NK-92 (cell line): ENCODE results near the gene PDGFB.

Experiments
- DNase-seq: peaks from one replicate; lab custom pipeline; 2025; ENCODE audit not compliant: unreplicated experiment; lab: John Stamatoyannopoulos, UW

Gene PDGFB

DNA sequence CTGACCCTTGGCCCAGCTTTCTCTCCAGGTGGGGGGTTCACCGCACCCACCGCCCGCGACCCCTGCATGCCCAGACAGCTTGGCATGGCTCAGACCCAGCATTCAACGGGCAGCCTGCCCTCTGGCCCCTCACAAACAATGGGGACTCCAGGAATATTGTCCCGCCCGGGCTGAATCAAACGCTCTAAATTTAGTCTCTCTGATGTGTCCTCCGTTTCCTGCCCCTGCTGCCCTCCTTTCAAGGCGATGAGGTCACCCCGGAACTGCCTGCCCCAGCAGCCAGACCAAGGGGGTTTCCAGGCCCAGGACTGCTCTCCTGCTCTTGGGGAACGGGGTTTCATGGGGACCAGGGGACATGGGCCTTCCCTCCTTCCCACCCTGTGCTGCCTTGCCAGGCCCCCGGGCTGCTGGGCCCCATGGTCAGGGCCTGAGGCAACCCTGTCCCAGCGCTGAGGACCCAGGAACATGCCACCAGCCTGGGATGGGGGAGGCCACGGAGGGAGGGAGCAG is 10.1 kb upstream of the PDGFB start:
- DNase-seq: no peak

DNA sequence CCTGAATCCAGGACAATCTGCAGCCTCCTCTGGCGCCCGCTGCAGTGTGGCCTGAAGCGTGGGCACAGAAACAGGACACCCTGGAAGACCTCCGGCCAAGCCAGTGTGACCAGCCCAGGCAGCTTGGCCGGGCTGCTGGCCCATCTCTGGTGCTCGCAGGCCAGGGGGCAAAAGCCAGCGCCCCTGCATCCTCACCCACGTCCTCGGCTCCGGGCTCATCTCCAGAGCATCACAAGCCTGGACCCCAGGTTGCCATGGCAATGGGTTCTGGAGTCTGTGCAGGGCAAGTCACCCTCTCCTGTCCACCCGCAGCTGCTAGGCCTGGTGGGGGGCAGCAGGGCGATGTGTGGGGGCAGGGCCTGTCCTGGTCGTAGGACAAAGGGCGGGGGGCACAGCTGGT is 9.3 kb upstream of the PDGFB start:
- no peak for DNase-seq

DNA sequence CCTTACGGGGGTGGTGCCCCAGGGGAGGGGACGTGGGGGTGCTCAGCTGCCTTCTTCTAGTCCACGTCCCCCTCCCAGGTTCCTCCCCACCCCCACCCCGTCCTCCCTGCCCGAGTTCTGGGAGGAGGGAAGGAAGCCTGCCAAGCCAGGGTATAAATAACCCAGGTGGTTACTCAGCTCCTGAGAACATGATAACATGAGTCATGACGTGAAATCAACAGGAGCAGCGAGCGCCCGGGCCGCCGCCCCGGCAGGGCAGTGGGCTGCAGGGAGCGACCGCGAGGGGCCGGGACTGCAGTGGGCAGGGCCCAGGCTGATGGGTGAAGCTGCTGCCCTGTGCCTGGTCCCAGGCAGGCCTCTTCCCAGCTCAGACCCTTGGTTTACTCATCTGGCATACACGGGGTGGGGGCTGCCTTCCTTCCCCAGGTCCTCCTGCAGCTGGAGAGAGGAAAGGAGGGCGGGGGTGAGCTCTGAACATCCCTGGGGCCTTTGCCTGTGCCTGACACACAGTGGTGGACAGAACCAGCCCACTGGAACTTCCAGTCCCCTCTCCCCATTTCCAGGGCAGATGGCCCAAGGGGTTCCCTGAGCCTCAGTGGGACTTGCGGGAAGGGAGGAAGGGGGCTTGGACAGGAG is 8.8 kb upstream of the PDGFB start:
- DNase-seq: no peak

DNA sequence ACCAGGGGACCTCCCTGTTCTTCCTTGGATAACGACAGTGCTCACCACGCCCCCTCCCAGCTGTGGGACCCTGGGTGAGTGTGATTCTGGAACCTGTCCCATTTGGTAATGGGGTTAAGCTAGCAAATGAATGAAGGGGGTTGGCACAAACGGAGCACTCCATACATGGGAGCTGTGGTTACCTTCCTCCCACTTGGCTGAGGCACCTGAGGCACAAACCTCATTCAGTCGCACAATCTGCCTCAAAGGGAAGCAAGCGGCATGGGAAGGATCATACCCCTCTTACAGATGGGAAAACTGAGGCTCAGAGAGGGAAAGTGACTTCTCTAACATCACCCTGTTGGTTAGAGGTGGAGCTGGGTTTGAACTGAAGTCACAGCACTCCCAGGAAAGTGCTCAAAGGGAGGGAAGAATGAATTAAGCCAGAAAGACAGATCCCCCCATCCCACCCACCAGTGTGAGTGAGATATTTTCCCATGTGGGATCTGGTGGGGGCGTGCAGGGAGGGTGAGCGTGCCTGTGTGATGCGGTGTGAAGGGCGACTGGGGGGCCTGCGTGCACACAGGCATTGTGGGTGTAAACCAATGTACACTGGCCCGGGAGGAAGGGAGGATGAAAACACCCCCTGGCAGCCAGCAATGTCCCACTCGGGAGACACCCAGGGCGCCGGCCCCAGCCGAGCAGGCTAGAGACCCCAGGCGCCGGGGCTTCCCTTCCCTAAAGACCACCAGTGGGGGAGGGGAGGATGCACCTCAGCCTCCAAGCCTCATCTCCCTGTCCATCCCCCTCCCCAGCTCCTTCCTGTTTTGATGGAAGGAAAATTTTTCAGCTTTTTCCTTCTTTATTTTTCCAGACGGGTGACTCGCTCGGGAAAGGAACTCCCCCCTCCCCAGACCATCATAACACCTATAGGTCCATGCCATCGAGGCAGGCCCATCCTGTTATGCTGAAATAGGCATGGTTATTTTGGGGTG is 8.0 kb upstream of the PDGFB start:
- DNase-seq: no peak

DNA sequence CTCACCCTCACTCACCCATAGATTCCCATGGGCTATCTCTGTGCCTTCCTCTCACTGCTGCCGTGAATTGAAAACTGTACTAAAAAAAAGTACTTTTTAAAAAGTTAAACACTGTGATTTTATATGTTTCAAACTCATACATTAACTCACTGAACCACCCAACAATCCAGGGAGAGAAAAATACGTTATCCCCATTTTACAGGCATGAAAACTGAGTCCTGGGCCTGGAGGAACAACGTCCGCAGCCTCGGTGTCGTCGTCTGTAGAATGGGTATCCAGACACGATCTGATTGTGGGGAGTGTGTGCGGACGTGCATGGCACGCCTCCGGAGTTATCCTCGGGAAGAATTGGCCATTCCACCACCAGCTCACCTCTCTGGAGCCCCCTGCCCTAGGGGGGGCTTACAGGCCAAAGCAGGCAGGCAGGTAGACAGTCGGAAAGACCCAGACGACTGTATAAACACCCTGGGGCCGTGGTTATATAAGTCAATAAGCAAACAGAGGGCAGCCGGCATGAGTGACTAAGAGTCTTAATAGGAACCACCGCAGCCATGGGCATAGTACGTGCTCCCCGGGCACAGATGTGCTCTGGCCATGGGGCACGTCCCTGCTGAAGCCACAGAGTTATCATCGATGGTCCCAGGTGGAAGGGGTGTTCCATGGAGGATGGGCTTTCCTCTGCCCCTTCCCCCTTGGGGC is 7.1 kb upstream of the PDGFB start:
- DNase-seq: no peak

DNA sequence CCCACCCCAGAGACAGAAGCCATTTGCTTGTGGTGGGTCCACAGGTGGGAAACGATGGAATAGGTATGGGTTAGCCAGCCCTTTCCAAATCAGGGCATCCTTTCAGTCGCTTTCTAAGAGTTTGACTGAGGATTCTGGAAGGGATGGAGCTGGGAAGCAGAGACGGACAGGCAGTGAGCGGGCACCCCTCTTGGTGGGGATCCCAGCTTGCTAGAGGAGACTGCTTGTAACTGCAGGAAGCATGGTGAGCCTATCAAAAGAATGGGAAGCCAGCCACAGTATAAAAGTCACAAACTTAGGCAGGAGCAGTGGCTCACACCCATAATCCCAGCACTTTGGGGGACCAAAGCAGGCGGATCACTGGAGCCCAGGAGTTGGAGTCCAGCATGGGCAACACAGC is 6.1 kb upstream of the PDGFB start:
- DNase-seq: no peak

DNA sequence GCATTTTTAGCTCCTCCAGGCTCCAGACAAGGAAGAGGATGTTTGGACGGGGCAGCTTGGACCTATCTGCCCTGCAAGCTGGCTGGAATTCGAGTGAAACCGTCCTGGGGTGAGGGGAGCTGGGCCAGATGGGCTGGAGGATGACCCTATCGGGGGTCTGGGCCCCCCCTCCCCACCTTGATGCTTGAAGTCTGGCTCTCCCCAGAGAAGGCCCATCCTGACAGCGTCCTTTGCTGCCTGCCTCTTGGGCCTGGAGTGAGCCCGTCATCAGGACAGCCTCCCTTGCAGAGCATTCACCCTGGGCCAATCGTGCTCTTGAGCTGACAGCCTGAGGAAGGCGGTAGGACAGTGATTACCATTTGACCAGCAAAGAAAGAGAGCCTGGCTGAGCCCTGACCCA is 5.3 kb upstream of the PDGFB start:
- DNase-seq: no peak

DNA sequence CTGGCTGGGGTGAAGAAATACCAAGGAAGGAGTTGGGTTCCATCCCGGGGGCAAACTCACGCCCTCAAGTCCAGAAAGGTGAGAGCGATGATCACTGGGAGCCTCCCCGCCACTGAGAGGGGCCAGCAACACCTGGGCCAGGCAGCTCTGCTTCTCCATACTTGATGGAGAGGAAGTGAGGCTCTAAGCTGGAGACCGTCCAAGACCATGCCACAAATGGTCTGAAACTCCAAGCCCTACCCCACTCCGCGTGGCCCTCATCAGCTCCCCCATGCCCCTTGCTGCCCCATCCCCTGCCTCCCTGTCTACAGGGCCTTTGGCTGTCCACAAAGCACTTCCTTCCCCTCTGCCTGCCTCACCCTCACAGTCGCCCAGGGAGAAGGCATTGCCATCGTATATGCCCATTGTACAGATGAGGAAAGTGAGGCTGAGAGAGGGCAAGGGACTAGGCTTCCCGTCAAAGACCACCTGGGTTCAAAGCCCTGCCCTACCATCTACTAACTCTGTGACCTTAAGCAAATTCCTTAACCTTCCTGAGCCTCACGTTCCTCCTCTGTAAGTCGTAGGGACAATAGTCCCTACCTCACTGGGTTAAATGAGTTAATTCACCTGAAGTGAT is 4.4 kb upstream of the PDGFB start:
- DNase-seq: no peak

DNA sequence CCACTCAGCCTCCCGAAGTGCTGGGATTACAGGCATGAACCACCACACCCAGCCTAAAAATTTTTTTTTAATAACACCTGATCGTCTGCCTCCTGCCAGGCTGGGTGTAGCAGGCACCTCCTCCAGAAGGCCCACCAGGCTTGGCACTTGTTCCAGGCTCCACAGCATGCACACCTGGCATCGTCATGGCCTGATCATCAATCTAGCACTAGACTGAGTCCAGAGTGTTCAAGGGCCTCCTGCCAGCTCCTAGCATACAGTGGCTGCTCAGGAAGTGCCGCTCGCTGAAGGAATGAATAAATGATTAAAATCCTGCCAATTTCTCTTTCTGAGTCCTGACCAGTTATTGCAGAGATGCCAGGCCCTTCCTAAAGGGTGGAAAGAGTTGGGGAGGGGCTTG is 3.5 kb upstream of the PDGFB start:
- DNase-seq: no peak

DNA sequence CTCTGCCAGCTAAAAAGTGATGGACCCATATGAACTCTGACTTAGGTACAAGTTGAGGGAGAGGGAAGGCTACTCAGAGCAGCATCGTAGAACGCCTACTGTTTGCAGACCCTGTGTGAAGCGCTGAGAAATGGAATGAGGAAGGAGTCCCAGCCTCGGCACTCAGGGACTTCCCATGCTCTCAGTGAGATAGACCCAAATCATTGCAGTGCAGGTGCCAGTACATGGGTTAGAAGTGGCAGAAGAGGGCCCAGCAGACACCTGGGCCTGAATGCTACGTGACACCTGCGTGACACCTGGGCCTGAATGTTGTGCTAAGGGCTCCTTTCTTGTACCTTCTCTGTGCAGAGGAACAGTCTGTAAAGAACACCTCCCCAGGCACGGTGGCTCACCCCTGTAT is 2.6 kb upstream of the PDGFB start:
- DNase-seq: no peak

DNA sequence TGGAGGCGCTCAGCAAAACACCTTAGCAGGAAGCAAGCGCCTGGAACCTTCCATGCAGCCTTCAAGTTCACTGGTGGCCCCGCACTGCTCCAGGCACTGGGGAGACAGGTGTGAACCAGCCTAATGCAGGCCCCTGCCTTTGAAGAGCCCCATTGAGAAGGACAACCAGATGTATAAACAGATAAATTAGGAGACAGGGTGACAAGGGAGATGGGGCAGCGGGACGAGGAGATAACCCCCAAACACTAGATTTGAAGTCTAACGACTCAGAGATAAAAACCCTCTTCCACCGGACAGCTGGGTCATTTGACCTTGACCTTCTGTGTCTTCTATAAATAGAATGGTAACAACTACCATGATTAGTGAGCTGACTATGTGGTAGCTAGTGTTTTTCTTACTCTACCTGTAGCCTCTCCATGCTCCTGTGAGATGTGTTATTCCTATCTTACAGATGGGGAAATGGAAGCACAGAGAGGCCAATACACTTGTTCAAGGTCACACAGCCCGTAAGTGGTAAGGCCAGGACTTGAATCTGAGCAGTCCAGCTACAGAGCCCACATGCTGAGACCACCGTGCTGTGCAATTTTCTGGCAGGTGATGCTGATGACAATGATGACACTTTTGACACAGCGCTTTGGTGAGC is 2.0 kb upstream of the PDGFB start:
- no peak for DNase-seq

DNA sequence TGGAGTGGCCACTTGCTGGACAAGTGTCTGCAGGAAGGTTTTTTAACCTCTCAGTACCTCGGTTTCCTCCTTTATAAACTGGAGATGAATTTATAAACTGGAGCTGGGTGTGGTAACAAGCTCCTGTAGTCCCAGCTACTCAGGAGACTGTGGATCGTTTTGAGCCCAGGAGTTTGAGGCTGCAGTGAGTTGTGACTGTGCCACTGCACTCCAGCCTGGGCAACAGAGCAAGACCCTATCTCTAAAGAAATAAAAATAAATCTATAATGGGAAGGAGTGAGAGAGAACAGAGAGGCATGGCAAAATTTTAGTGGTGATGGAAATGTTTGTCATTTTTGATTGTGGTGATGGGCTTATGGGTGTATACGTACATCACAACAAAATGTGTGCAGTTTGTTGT is 1.4 kb upstream of the PDGFB start:
- no peak for DNase-seq

DNA sequence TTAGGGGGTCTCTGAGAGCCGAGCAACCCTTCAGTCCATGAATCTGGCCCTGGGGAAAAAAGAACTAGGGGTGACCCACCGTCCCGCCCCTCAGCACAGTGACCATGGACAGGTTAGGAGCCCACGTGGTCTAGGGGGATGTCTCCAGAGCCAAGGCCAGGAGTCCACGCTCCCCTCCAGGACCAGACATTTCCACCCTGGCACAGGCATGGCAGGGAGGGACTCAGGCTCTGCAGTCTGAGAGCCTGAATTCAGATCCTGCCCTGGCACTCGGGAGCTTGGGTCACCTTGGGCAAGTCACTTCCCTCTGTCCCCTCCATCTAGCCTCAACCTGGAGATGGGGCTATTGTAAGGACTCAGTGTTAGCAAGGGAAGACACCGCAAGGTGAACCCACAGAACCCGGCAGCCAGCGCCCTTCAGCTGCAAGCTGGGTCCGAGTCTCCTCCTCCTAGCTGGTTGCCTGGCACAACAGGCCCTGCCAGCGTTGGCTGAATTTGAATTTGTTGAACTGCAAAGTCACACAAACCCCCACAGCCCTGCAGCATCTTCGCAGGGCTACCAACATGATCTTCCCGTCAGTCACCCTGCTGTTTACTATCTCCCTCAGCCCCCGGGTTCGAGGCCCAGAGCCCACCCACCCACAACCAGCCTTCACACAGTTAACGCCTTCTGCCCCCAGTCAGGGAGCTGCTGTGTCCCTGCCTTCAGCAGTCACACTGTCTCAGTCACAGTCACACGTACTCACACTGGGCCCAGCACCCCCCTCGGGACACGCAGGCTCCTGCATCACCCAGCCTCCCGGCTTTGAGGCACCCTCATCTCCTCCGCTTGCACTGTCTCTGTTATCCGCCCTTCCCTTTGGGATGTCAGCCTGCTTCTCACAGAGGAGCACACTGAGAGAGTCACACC is 603 bp upstream of the PDGFB start:
- no peak for DNase-seq

DNA sequence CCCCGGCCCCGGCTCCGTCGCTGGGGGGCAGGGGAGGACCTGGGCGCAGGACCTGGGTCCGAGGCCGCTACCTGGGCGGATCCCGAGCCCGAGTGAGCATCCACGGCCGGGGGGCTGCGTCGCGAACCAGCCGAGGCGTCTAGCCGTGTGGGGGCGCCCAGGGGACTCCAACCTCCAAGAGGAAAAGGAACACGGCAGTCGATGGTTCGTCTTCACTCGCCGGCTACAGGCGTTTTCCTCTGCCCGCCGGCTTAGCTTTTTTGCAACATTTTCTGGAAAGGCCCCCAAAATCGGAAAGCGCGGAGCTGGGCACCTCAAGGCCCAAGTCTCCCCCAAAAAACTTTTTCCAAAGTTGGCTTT is 666 bp downstream of the PDGFB start:
- no peak for DNase-seq

DNA sequence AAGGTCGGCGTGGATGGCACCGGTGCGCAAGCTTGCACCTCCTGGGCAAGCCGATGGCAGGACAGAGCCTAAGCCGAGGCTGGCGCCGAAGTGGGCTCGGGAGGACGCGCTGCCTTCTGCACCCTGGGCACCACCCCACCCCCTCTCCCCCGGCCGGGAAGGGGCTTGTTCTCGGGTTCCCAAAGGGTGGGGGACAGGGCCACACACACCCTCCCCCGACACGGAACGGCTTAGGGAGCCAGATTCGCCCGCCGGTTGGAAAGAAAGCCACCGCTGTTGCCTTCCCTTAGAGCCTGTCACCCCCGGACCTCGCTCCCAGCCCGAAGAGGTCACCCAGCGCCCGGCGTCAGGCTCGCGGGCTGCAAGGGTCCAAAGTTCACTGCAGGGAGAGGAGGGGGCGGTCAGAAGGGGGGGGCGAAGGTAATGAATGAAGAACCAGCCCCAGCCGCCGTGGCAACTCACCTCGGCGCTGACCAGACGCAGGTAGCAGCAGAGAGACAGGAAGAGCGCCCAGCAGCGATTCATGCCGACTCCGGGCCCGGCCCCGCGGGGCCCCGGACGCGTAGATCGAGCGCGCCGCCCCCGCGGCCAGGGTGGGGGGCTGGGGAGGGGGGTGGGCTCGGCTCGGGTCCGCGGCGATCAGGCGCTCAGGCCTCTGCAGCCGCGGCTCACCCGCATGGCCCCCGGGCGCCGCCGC is 1.2 kb downstream of the PDGFB start:
- DNase-seq: no peak

DNA sequence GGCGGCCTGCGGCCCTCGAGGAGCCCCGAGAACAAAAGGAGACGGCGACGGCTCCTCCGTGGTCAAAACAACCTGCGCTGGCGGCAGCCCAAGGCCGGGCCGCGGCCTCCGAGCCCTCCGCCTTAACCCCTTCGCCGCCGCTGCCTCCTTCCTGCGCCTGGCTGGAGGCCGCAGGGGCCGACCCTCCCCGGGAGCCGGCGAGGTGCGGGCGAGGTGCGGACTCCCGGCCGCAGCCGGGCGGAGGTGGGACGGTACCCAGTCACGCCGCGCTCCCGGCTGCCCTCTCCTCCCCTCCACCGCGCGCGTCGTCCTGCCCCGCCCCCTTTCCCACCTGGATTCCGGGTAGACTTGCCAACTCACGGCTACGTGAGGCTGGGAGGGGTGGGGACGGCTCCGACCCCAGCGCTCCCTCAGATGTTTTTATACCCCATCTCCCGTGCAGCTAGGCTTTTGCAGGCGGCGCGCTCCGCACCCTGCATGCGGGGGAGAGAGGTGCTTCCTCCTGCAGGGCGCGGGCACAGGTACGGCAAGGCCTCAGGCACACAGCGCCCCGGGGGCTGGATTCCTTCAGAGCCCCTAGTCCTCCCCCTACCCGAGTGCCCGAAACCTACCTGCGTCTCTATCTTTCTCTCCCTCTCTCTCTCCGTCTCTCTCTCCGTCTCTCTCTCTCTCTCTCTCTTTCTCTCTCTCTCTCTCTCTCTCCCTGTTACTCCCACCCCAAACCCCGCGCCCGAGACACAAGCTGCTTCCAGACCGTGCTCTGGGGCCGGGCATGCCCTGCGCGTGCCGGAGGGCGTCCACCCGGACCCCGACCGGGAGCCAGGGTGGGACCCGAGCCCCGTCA is 2.0 kb downstream of the PDGFB start:
- DNase-seq: no peak

DNA sequence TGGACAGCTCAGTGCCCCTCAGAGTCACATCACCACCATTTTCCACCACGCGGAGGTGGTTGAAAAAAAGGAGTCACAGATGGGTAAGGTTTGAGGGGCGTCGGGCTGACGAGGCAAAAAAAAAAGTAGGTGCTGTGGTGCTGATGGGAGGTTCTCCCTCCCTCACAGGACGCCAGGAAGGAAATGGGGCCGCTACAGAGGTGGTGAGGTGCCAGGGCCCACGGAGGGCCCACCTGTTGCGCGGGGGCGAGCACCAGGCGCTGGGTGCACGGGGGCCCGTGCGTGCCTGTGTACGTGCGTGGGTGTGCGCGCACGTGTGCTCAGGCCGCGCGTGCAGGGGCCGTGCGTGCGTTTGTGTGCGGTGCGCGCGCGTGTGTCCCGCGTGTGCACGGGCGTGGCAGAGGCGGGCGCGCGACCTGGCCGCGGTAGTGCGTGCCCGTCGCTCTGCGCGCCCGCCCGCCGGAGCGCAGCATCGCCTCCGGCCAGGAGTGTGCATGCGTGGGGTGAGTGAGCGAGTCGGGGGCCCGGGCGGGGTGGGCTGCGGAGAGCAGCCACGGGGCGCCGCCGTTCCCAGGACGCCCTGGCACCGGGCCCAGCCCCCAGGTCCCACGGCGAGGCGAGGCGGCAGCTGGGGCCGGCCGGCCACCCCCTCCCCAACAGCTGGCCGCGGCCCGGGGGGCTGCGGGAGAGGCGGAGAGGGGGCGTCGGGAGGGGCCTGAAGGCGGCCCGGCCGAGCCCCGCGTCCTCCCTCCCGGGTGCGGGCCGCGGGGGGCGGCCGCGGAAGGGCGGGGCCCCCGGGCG is 2.8 kb downstream of the PDGFB start:
- no peak for DNase-seq
